ENCODE measurements around the gene MAD1L1. TPM values are rescaled to one million over a fixed set of nuclear protein-coding genes. Genes with fewer than 3 reads are reported as not detected.

The MAD1L1 gene
- total RNA-seq, 2 donors from 2014 or later, result 59.1 to 61.4 TPM

GRCh38 chr7:2002561-2003450 lies 229.9 kb downstream of the MAD1L1 start:
- H3K9me3 ChIP-seq (ENCODE audit: control insufficient read depth, low read length), result no peaks in the 10 kb centered on the region
- H3K27me3 Mint-ChIP-seq (ENCODE audit: insufficient read depth), result no peaks in the 10 kb centered on the region
- no peaks in the 10 kb centered on the region for H3K36me3 Mint-ChIP-seq (ENCODE audit: low read depth)
- DNase-seq, result peak; percentile 43
- no peaks in the 10 kb centered on the region for H3K4me1 ChIP-seq (ENCODE audit: control insufficient read depth, insufficient read depth, low read length)
- no peak overlapping the region for H3K9ac ChIP-seq (ENCODE audit: extremely low read depth, low read length, poor library complexity, severe bottlenecking)
- no peaks in the 10 kb centered on the region for H3K9me3 Mint-ChIP-seq
- no peaks in the 10 kb centered on the region for H3K4me1 Mint-ChIP-seq
- H3K27ac ChIP-seq (ENCODE audit: low read depth, low read length), result peak overlapping the region; percentile 80
- no peaks in the 10 kb centered on the region for H3K27me3 ChIP-seq (ENCODE audit: control insufficient read depth, insufficient read depth, low read length, poor library complexity, severe bottlenecking)
- TF ChIP-seq CTCF (conservative IDR thresholded peaks at IDR 0.05), result no peak
- WGBS, 2 experiments (ENCODE audit: insufficient coverage in 1 of 2, insufficient read length in 1 of 2), result 83 to 93% methylated on average over 10 to 20 of the region's 21 CpGs
- H3K4me3 Mint-ChIP-seq, result no peak overlapping the region
- no peak overlapping the region for H3K4me3 ChIP-seq (ENCODE audit: low read length)
- H3K36me3 ChIP-seq (ENCODE audit: control insufficient read depth, insufficient read depth, low read length), result no peaks in the 10 kb centered on the region
- peak overlapping the region; percentile 41 for H3K27ac Mint-ChIP-seq

- TF ChIP-seq CTCF (conservative IDR thresholded peaks at IDR 0.05), result no peak
- no peak for DNase-seq
- peak overlapping the region; percentile 80 for H3K27ac ChIP-seq (ENCODE audit: low read depth, low read length)
- H3K9me3 ChIP-seq (ENCODE audit: control insufficient read depth, low read length), result no peaks in the 10 kb centered on the region
- no peaks in the 10 kb centered on the region for H3K4me1 Mint-ChIP-seq
- peak overlapping the region; percentile 41 for H3K27ac Mint-ChIP-seq
- no peak overlapping the region for H3K4me3 Mint-ChIP-seq
- H3K36me3 Mint-ChIP-seq (ENCODE audit: low read depth), result no peaks in the 10 kb centered on the region
- H3K36me3 ChIP-seq (ENCODE audit: control insufficient read depth, insufficient read depth, low read length), result no peaks in the 10 kb centered on the region
- WGBS, 2 experiments (ENCODE audit: insufficient coverage in 1 of 2, insufficient read length in 1 of 2), result 91 to 94% methylated on average over 20 to 33 of the region's 33 CpGs
- no peak overlapping the region for H3K9ac ChIP-seq (ENCODE audit: extremely low read depth, low read length, poor library complexity, severe bottlenecking)
- H3K4me3 ChIP-seq (ENCODE audit: low read length), result no peak overlapping the region
- H3K27me3 Mint-ChIP-seq (ENCODE audit: insufficient read depth), result no peaks in the 10 kb centered on the region
- H3K27me3 ChIP-seq (ENCODE audit: control insufficient read depth, insufficient read depth, low read length, poor library complexity, severe bottlenecking), result no peaks in the 10 kb centered on the region
- H3K9me3 Mint-ChIP-seq, result no peaks in the 10 kb centered on the region
- H3K4me1 ChIP-seq (ENCODE audit: control insufficient read depth, insufficient read depth, low read length), result no peaks in the 10 kb centered on the region
These were observed 230.9 kb downstream of the MAD1L1 start for GRCh38 chr7:2001601-2002442.

GRCh38 chr7:2000746-2001321 lies 231.9 kb downstream of the MAD1L1 start:
- no peaks in the 10 kb centered on the region for H3K9me3 Mint-ChIP-seq

More at GRCh38 chr7:2000746-2001321, 231.9 kb downstream of the MAD1L1 start:
- Histone ChIP-seq H3K27ac (ENCODE audit: low read depth, low read length) (peak overlapping the region; percentile 80), H3K4me3 (ENCODE audit: low read length) (no peak overlapping the region), H3K36me3 (ENCODE audit: control insufficient read depth, insufficient read depth, low read length) (no peaks in the 10 kb centered on the region), H3K27me3 (ENCODE audit: control insufficient read depth, insufficient read depth, low read length, poor library complexity, severe bottlenecking) (no peaks in the 10 kb centered on the region), H3K9me3 (ENCODE audit: control insufficient read depth, low read length) (no peaks in the 10 kb centered on the region), H3K9ac (ENCODE audit: extremely low read depth, low read length, poor library complexity, severe bottlenecking) (no peak overlapping the region), H3K4me1 (ENCODE audit: control insufficient read depth, insufficient read depth, low read length) (no peaks in the 10 kb centered on the region)
- Mint-ChIP-seq H3K36me3 (ENCODE audit: low read depth) (no peaks in the 10 kb centered on the region), H3K27me3 (ENCODE audit: insufficient read depth) (no peaks in the 10 kb centered on the region), H3K4me3 (no peak overlapping the region), H3K27ac (peak overlapping the region; percentile 56), H3K4me1 (no peaks in the 10 kb centered on the region)
- TF ChIP-seq CTCF (conservative IDR thresholded peaks at IDR 0.05), result no peak
- WGBS, 2 experiments (ENCODE audit: insufficient coverage in 1 of 2, insufficient read length in 1 of 2), result 89 to 92% methylated on average over 16 to 25 of the region's 25 CpGs
- no peak for DNase-seq

Measured in endodermal cell (in vitro differentiated cells).